ENCODE measurements around the gene MAP3K14. TPM values are rescaled to one million over a fixed set of nuclear protein-coding genes. Genes with fewer than 3 reads are reported as not detected.
A peak's percentile ranks its signal among the peaks of the same experiment; 100 is the strongest.

MAP3K14 gene
- total and polyA plus RNA-seq, 4 donors, result 1.2 to 7.8 (median 4.2) TPM

DNA sequence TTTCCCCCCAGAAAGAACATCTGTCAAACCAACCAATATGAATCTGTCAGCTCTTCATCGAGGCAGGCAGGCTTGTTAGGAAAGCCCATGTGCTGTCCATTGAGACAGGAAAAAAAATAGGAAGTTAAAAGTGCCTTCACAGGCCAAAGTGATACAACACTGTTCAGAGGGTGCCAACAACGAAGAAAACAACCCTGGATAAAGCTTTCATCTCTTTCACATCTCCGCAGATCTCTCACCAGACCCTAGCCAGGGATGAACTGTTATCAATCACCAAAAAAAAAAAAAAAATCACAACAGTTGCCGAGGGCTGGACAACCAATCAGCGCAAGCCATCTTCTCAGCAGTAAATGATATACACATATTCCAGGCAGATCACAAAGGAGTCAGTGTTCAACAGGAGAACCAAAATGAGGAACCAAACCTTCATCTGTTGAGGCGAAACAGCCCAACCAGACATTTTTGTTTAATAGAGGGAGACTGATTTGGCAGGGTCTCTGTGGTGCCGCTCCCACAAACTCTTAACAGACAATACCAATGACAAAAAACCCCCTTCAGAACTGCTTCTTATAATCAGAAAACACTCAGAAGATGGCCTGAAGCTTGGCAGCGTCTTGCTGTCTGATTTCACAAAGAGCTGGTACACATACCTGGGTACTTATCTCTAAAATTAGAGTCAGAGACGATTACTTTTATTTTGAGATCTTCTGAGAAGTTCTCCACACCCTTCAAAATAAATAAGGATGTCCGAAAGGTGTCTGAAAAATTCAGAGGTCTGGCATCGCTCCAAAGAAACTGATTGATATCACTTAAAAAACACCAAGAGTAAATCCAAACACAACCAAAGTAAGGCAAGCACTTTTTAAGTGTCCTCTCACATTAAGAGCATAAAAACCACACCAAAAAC is 1.8 kb downstream of the MAP3K14 start:
- Histone ChIP-seq H3K4me1 (ENCODE audit: control insufficient read depth in 4 of 4, insufficient read depth in 4 of 4, low read length in 3 of 4) (peaks cover 19 to 68% (median 54%) of the 10 kb centered on the region in 4 donors), H3K9ac (ENCODE audit: low read depth in 1 of 2, low read length in 2 of 2) (peak overlapping the region; percentile 87 to 93), H3K9me3 (ENCODE audit: control insufficient read depth in 4 of 4, low read length in 3 of 4) (no peaks in the 10 kb centered on the region), H3K36me3 (ENCODE audit: control insufficient read depth in 4 of 4, insufficient read depth in 3 of 4, low read depth in 1 of 4, low read length in 3 of 4) (no peaks in the 10 kb centered on the region), H3K27me3 (ENCODE audit: control insufficient read depth in 4 of 4, insufficient read depth in 4 of 4, low read length in 3 of 4) (no peaks in the 10 kb centered on the region), H3K4me3 (ENCODE audit: low read depth in 1 of 3, low read length in 3 of 3) (peak overlapping the region; percentile 71 to 93 (median 76)), H3K27ac (ENCODE audit: low read depth in 1 of 2, low read length in 2 of 2) (peak overlapping the region; percentile 88 to 92)
- WGBS, result 35% methylated on average over 11 of the region's 11 CpGs
- no peak for DNase-seq (ENCODE audit: low spot score)
- TF ChIP-seq EGR1 (IDR thresholded peaks at IDR 0.05; ENCODE audit: low read depth in 2 of 2), result no peak
- TF ChIP-seq, protein P1, sequence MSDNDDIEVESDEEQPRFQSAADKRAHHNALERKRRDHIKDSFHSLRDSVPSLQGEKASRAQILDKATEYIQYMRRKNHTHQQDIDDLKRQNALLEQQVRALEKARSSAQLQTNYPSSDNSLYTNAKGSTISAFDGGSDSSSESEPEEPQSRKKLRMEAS (IDR thresholded peaks at IDR 0.05), result no peak
- no peak for TF ChIP-seq FOXA1 (IDR thresholded peaks at IDR 0.05)
- no peak for TF ChIP-seq NR2F2 (IDR thresholded peaks at IDR 0.05)
- no peak for TF ChIP-seq RAD21 (IDR thresholded peaks at IDR 0.05)

DNA sequence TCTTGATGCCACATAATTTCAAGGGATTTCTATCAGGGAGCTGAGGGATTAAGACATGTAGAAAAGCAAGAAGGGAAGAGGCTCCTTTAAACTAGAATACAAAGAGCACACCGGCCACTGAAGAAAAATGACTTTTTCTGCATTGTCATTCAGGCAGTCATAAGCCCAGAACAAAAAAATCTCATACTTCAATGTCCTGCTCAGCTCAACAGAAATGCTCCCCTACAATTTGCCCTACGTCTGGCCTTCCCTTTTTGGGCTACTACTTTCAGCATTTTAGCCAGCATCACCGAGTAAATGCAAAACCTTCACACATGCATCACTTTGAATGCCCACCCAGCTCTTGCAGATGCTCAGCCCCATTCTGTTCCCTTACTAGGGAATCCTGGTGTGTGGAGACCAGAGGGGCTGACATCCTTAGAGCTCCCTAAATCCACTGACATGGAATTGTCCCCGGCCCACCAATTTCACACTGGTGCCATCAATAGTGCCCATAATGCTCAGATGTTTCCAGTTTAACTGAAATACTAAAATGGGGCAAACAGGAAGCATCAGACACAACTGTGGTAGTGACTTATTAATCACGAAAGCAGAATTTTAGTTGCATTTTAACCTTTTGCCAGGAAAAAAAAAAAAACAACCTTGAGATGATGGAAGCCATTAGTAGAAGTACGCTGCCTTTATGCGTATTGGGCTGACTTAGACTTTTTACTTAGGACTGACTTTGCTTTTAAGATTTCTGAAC is 2.7 kb downstream of the MAP3K14 start:
- peak overlapping the region in 2 of 3 donors; percentile 27 to 76 for H3K4me3 ChIP-seq (ENCODE audit: low read depth in 1 of 3, low read length in 3 of 3)
- peak overlapping the region; percentile 43 to 87 for H3K9ac ChIP-seq (ENCODE audit: low read depth in 1 of 2, low read length in 2 of 2)
- 50% methylated on average over 7 of the region's 7 CpGs for WGBS

DNA sequence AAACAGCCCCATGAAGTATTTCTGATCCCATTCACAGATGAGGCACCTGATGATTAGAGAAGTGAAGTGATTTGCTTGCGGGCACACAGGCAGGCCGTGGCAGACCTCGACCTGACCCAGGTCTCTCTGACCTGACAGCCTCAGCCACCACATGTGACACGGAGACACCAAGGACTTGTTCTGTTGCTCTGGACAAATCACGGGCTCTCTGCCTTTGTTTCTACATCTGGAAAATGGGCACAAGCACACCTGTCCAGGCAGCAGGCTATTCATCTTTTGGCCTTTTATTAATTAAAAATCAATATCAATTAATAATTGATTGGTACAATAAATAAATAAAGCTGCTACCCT is 3.4 kb downstream of the MAP3K14 start:
- Histone ChIP-seq H3K9me3 (ENCODE audit: control insufficient read depth in 4 of 4, low read length in 3 of 4) (no peaks in the 10 kb centered on the region), H3K27me3 (ENCODE audit: control insufficient read depth in 4 of 4, insufficient read depth in 4 of 4, low read length in 3 of 4) (no peaks in the 10 kb centered on the region), H3K4me3 (ENCODE audit: low read depth in 1 of 3, low read length in 3 of 3) (no peak overlapping the region), H3K4me1 (ENCODE audit: control insufficient read depth in 4 of 4, insufficient read depth in 4 of 4, low read length in 3 of 4) (peaks cover 22 to 79% (median 61%) of the 10 kb centered on the region in 4 donors), H3K27ac (ENCODE audit: low read depth in 1 of 2, low read length in 2 of 2) (peak overlapping the region; percentile 92 to 96), H3K36me3 (ENCODE audit: control insufficient read depth in 4 of 4, insufficient read depth in 3 of 4, low read depth in 1 of 4, low read length in 3 of 4) (no peaks in the 10 kb centered on the region), H3K9ac (ENCODE audit: low read depth in 1 of 2, low read length in 2 of 2) (peak overlapping the region; percentile 63 to 88)
- 33% methylated on average over 5 of the region's 5 CpGs for WGBS
- TF ChIP-seq, protein P1 (IDR thresholded peaks at IDR 0.05), result no peak
- TF ChIP-seq RXRA (IDR thresholded peaks at IDR 0.05) (peak in 1 of 2 donors; percentile 64), HNF4A (conservative IDR thresholded peaks at IDR 0.05) (peak; percentile 13 to 54), YY1 (IDR thresholded peaks at IDR 0.05) (no peak), EGR1 (IDR thresholded peaks at IDR 0.05; ENCODE audit: low read depth in 2 of 2) (no peak), JUND (IDR thresholded peaks at IDR 0.05) (no peak), RAD21 (IDR thresholded peaks at IDR 0.05) (no peak), SP1 (IDR thresholded peaks at IDR 0.05) (no peak), TAF1 (conservative IDR thresholded peaks at IDR 0.05) (no peak), NR2F2 (IDR thresholded peaks at IDR 0.05) (no peak), FOXA2 (IDR thresholded peaks at IDR 0.05) (no peak), FOXA1 (IDR thresholded peaks at IDR 0.05) (no peak), HNF4G (IDR thresholded peaks at IDR 0.05) (no peak)
- TF ChIP-seq, protein P2, sequence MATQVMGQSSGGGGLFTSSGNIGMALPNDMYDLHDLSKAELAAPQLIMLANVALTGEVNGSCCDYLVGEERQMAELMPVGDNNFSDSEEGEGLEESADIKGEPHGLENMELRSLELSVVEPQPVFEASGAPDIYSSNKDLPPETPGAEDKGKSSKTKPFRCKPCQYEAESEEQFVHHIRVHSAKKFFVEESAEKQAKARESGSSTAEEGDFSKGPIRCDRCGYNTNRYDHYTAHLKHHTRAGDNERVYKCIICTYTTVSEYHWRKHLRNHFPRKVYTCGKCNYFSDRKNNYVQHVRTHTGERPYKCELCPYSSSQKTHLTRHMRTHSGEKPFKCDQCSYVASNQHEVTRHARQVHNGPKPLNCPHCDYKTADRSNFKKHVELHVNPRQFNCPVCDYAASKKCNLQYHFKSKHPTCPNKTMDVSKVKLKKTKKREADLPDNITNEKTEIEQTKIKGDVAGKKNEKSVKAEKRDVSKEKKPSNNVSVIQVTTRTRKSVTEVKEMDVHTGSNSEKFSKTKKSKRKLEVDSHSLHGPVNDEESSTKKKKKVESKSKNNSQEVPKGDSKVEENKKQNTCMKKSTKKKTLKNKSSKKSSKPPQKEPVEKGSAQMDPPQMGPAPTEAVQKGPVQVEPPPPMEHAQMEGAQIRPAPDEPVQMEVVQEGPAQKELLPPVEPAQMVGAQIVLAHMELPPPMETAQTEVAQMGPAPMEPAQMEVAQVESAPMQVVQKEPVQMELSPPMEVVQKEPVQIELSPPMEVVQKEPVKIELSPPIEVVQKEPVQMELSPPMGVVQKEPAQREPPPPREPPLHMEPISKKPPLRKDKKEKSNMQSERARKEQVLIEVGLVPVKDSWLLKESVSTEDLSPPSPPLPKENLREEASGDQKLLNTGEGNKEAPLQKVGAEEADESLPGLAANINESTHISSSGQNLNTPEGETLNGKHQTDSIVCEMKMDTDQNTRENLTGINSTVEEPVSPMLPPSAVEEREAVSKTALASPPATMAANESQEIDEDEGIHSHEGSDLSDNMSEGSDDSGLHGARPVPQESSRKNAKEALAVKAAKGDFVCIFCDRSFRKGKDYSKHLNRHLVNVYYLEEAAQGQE (IDR thresholded peaks at IDR 0.05), result no peak
- TF ChIP-seq, protein P3, sequence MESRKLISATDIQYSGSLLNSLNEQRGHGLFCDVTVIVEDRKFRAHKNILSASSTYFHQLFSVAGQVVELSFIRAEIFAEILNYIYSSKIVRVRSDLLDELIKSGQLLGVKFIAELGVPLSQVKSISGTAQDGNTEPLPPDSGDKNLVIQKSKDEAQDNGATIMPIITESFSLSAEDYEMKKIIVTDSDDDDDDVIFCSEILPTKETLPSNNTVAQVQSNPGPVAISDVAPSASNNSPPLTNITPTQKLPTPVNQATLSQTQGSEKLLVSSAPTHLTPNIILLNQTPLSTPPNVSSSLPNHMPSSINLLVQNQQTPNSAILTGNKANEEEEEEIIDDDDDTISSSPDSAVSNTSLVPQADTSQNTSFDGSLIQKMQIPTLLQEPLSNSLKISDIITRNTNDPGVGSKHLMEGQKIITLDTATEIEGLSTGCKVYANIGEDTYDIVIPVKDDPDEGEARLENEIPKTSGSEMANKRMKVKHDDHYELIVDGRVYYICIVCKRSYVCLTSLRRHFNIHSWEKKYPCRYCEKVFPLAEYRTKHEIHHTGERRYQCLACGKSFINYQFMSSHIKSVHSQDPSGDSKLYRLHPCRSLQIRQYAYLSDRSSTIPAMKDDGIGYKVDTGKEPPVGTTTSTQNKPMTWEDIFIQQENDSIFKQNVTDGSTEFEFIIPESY (IDR thresholded peaks at IDR 0.05), result no peak
- TF ChIP-seq, protein P4, sequence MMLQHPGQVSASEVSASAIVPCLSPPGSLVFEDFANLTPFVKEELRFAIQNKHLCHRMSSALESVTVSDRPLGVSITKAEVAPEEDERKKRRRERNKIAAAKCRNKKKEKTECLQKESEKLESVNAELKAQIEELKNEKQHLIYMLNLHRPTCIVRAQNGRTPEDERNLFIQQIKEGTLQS (IDR thresholded peaks at IDR 0.05), result no peak
- DNase-seq (ENCODE audit: low spot score), result no peak

More for the DNA sequence above, 2.7 kb downstream of the MAP3K14 start:
- Histone ChIP-seq H3K36me3 (ENCODE audit: control insufficient read depth in 4 of 4, insufficient read depth in 3 of 4, low read depth in 1 of 4, low read length in 3 of 4) (no peaks in the 10 kb centered on the region), H3K27ac (ENCODE audit: low read depth in 1 of 2, low read length in 2 of 2) (peak overlapping the region; percentile 88 to 92), H3K4me1 (ENCODE audit: control insufficient read depth in 4 of 4, insufficient read depth in 4 of 4, low read length in 3 of 4) (peaks cover 22 to 75% (median 57%) of the 10 kb centered on the region in 4 donors), H3K9me3 (ENCODE audit: control insufficient read depth in 4 of 4, low read length in 3 of 4) (no peaks in the 10 kb centered on the region), H3K27me3 (ENCODE audit: control insufficient read depth in 4 of 4, insufficient read depth in 4 of 4, low read length in 3 of 4) (no peaks in the 10 kb centered on the region)
- DNase-seq (ENCODE audit: low spot score), result no peak
- TF ChIP-seq, protein P4 (IDR thresholded peaks at IDR 0.05), result no peak
- peak; percentile 61 for TF ChIP-seq YY1 (IDR thresholded peaks at IDR 0.05)

Measured in liver (tissue), 9 donors.